GM18507 (cell line): ENCODE data around the gene HS3ST6.
"Not testable (repeated sequence)": the region's sequence is repeated elsewhere in the genome, so short reads cannot be mapped to it uniquely, and the experiment has no call there.

Experiments
- DNase-seq: peaks from one replicate; pipeline ENCODE4 v3.0.0; 2011; ENCODE audit warnings: low read depth; ENCODE audit not compliant: insufficient read length; ENCODE audit errors: extremely low spot score
- FAIRE-seq: peaks from 2 replicates; lab custom pipeline; 2011; peaks lifted over from hg19 to GRCh38; lab: Jason Lieb, UNC

The HS3ST6 gene

DNA sequence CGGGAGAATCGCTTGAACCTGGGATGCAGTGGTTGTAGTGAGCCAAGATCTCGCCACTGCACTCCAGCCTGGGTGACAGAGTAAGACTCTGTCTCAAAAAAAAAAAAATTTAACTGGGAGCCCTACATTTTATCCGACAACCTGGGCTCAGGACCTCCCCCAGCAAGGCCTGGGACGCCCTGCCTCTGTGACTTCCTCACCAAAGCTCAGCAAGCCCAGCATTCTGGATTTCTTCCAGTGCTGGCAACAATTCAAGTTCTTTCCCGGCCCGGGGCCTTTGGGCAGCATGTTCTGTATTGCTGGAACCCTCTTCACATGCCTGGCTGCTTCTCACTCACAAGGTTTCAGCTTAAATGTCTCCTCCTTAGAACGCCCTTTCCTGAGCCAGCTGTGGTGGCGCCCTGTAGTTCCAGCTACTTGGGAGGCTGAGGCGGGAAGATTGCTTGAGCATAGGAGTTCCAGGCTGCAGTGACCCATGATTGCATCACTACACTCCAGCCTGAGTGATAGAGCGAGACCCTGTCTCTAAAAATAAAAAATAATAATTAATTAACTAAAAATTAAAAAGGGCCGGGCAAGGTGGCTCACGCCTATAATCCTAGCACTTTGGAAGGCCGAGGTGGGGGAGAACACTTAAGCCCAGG, 30.4 kb downstream of the HS3ST6 start:
- no peak for FAIRE-seq
- no peak for DNase-seq

DNA sequence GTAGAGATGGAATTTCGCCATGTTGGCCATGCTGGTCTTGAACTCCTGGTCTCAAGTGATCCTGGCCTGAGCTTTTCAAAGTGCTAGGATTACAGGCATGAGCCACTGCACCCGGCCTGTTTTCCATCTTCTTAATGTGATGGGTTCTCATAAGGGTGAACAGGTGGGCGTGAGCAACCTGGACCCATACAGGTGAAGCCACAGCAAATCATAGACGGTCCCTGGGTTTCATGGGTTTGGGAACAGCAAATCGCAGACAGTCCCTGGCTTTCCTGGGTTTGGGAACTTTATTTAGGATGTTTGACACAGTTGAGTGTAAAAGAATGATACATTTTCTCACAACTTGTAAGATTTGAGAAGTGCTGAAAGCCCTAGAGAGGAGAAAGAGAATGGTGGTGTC, 33.3 kb downstream of the HS3ST6 start:
- DNase-seq (no peak), FAIRE-seq (no peak)

DNA sequence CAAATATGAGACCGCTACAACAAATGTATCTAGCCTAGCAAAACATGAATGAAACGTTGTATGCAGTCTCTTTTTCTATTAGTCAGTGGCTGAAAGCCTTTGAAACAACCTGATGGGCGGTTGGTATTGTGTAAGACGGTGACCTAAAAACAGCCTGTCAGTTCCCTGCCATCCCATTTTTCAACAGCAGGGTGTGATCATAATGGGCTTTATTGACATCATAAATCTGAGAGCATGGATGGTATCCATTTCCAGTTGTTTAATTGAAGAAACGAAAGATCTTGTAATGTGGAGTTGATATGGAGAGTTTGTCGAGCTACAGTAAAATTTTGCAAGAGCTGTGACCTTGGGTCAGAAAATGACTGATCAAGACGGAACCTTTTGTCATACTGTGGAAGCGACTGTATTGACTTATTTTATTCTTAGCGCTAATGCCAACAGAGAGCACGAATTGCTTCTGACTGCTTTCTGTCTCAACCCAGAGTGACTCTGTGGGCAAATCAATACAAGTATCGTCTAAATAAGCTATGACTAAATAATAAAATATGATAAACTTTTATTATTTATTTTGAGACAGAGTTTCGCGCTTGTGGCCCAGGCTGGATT, 34.0 kb downstream of the HS3ST6 start:
- no peak for FAIRE-seq
- no peak for DNase-seq

DNA sequence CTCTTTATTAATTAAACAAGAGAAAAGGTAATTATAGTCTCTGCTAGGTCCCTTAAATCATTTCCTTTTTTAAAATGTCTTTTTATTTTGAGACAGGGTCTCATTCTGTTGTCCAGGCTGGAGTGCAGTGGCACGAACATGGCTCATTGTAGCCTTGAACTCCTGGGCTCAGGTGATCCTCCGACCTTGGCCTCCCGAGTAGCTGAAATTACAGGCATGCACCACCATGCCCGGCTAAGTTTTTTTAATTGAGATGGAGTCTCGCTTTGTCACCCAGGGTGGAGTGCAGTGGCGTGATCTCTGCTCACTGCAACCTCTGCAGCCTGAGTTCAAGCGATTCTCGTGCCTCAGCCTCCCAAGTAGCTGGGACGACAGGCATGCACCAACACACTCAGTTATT, 37.0 kb downstream of the HS3ST6 start:
- FAIRE-seq, DNase-seq: not testable (repeated sequence)

DNA sequence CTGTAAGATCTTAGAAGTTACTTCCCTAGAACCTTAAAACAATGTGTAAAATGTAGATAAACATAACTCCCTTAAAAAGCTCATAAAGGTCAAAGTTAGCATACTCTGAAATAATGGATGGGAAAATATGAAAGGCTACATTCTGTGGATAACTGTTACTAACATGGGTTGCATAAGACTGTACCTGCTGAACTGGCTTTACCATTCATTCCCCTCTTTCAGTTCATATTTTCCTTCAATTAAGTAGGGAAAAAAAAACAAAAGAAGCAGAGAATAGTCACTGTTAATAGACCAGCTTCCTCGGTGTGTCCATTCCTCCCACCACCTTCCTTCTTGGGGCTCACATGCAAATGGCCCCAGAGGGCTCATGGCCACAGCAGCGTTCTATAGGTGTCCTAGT, 38.7 kb downstream of the HS3ST6 start:
- FAIRE-seq = no peak
- DNase-seq = no peak

DNA sequence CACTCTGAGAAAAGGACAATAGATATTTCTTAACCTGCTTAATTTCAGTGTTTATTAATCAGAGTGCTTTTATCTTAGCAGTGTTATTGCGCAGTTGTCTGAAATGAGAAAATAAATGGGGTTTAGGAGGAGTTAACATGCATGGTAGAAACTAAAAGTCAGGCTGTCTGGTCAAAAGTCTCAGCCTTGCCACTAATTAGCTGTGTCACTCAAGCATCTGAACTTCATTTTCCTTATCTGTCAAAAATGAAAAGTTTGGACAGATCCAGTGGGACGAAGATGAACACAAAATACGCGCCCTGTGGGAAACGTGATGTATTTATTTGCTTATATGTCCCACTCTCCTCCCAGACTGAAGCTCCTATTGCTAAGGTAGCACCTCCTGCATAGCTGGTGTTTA, 40.0 kb downstream of the HS3ST6 start:
- FAIRE-seq (no peak), DNase-seq (no peak)

DNA sequence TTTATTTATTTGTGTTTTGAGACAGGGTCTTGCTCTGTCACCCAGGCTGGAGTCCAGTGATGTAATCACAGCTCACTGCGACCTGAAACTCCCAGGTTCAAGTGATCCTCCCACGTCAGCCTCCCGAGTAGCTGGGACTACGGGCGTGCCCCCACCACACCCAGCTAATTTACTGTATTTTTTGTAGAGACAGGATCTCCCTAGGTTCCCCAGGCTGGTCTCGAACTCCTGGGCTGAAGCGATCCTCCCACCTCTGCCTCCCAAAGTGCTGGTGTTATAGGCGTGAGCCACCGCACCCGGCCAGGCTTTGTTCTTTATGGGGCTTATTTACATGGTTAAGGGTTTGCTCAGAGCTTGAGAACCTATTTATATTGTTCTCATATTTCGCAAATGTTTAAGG, 40.4 kb downstream of the HS3ST6 start:
- no peak for FAIRE-seq

DNA sequence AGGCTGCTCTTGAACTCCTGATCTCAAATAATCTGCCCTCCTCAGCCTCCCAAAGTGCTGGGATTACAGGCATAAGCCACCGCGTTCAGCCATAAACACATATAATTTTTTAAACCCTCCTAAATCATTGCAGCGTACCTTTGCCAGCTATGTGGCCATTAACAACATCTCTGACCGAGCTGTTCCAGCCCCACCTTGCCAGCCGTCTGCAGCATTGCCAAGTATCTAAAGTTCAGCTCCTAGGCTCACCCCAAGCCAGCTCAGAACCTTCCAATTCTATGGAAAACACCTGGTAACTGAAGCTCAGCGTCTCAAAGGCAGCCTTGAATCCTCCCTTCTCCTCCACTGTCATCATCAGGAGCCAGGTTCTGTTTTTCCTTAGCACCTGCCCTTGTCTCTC, 41.1 kb downstream of the HS3ST6 start:
- FAIRE-seq = no peak
- DNase-seq = no peak

More for the DNA sequence above, 40.4 kb downstream of the HS3ST6 start:
- no peak for DNase-seq

DNA sequence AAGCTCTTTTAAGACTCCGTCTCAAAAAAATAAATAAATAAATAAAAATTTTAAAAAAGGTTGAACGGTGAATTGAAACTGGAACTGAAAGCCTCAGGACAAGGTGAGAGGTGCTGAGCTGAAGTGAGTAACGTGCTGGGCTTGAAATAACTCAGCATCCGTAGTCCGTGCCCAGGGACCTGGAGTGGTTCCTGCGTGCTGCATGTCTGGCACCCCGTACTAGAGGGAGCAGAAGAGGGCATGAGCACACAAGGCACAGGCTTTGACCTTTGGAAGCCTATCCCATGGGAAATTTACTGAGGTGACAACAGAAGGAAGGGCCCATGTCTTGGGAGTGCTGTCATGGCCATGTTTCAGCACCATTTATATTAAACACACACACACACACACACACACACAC, 41.7 kb downstream of the HS3ST6 start:
- FAIRE-seq (peak; percentile 65), DNase-seq (peak; percentile 45)

DNA sequence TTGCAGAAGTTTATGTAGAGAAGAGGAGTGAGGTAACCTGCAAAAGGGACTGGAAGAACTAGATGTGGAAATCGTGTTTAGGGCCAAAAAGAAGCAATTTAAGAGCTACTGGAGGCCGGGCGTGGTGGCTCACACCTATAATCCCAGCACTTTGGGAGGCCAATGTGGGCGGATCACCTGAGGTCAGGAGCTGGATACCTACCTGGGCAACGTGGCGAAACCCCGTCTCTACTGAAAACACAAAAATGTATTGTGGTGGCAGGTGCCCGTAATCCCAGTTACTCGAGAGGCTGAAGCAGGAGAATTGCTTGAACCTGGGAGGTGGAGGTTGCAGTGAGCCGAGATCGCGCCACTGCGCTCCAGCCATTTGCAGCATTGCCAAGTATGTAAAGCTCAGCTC, 42.1 kb downstream of the HS3ST6 start:
- not testable (repeated sequence) for FAIRE-seq, DNase-seq

DNA sequence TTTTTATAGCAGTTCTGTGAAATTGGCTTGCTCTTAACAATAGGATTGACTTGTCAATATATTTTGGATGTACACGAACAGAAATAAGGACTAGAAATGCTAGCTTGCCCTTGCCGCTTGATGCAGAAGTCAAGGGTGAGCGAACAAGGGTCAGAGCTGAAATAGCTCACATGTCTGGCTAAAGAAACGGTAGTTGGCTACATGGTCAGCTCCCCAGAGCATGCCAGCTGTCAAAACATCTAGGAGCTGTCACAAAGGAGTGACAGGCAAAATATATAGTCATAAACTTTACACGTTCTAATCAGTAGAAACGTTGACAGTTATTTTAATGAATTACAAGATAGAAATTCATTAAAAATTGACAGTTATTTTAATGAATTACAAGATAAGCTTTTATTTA, 43.4 kb downstream of the HS3ST6 start:
- no peak for DNase-seq
- FAIRE-seq = no peak

DNA sequence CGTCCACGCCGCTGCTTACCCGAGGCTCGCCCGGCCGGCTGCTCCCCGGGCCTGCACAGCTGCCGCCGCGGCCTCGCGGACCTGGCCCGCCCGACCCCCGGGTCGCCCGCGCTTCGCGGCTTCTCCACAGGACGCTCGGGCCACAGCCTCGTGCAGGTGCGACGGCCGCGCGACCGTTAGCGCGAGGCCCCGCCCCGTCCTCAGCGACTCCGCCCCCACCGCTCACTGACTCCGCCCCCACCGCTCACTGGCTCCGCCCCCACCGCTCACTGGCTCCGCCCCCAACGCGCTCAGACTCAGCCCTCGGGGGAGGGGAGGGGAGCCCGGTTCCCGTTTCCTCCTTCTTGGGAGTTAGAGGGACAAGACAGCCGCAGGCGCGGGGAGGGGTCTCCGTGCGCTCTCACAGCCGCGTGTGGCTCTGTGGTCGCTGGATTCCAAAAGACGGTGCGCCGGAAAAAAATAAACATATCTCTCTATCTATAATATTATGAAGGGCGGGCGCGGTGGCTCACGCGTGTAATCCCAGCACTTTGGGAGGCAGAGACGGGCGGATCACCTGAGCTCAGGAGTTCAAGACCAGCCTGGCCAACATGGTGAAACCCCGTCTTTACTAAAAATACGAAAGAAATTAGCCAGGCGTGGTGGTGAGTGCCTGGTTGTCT, 46.1 kb downstream of the HS3ST6 start, which contains the start of gene MEIOB:
TSS of gene MEIOB (minus strand) at position 191 of the 662 bp plus-strand sequence. CDS start 3,989 bp downstream, outside the sequence.
- no peak for FAIRE-seq
- no peak for DNase-seq

DNA sequence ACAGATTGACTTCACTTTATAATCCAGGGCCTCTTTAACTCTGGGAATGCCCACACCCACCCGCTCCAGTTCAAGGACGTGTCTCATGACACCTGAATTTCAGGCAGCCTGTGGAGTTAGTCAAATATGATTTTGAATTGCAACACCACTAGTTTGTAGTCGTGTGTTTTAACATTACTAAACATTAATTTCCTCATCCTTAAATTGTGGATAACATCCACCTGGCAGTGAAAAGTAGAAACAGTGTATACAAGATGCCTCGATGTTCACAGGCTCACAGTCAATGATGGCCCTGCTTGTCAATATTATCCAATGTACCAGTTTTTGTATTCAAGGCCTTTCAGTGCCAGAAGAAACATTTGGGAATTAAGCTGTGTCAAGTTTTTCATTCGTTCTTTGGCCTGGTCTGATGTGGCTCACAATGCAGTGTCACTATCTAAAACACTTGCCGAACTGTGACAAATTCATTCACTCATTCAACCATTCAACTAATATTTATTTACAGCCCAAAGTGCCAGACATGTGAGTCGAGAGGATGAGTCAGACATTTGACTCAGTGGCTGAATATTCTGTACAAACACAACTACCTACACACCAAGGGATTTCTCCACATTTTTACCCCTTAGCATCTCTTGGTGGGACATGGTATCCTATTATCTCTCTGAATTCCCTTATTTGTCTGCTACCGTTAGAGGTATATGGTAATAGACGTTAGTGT, 47.7 kb downstream of the HS3ST6 start:
- no peak for FAIRE-seq

DNA sequence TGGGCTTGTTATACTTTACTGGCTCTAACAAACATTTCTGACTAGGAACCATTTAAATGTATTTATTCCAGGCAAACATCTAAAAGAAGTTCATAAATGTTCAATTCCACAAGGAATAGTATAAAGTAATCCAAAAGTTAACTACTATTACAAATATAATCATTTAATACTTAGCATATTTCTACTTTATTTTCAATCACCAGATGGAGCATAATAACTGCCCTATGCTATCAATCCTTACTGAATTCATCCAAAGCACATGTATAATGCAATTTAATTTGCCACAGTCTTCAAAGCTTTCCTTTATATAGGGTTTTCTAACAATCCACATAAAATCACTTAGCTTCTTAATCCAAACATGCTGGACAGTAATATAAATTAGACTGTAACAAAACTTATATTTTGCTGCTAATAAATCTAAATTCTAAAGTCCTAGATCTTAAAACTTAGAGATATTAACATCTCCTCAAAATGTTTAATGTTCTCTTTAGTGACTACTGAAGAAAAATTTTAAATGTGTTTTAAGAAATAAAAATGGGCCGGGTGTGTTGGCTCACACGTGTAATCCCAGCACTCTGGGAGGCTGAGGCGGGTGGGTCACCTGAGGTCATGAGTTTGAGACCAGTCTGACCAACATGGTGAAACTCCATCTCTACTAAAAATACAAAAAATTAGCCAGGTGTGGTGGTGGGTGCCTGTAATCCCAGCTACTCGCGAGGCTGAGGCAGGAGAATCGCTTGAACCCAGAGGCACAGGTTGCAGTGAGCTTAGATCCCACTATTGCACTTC, 52.1 kb downstream of the HS3ST6 start:
- no peak for FAIRE-seq
- DNase-seq = no peak

More for the DNA sequence above, 47.7 kb downstream of the HS3ST6 start:
- DNase-seq = no peak

DNA sequence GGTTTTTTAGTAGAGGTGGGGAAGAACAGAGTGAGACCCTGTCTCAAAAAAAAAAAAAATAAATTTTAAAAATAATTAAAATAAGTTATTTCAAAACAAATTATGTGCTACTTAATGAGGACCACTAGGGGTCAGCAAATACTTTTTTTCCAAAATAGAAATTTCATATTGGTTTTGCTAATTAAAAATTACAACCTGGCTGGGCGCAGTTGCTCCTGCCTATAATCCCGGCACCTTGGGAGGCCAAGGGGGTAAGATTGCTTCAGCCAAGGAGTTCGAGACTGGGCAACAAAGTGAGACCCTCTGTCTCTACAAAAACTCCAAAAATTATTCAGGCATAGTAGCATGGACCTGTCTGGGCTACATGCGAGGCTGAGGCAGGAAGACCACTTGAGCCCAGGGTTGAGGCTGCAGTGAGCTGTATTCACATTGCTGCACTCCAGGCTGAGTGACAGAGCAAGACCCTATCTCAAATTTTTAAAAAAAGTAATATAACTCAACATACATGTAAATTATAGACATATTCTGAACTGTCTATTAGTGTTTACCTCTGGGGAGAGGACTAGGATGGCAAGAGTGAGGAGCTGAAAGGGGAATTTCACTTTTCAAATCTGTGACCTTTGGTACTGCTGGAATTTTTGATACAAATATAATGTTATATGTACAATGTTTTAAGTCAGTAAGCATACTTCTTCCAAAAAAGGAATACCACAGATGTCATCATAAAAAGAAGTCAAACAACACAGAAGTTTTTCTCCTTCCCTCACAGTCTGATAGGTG, 54.3 kb downstream of the HS3ST6 start:
- DNase-seq (no peak), FAIRE-seq (peak; percentile 24)

DNA sequence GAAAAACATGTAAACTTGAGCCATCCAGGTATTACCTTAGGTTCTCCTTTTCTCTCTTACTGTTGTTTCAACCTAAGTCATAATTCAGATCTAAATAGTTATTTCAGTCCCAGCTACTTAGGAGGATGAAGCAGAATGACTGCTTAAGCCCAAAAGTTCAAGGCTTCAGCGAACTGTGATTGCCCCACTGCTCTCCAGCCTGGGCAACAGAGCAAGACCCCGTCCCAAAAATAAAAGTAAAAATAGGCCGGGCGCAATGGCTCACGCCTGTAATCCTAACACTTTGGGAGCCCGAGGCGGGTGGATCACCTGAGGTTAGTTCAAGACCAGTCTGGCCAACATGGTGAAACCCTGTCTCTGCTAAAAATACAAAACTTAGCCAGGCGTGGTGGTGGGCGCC, 55.8 kb downstream of the HS3ST6 start:
- no peak for FAIRE-seq
- no peak for DNase-seq

DNA sequence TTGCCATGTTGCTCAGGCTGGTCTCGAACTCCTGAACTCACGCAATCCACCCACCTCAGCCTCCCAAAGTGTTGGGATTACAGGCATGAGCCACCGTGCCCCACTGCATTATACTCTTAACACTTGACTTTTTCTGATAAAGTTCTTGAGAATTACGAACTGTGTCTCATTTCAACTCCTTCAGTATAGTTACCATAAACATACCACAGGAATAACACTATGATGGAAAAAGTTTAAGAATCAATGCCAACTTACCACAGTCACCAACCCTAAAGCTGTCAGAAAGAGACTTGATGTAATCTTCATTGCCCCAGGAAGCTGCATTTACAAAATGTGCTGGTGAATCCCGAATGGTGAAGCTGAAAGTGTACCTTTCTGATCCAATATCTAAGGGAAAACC, 56.5 kb downstream of the HS3ST6 start:
- DNase-seq = no peak
- FAIRE-seq = no peak
